Parathyroid adenoma (tissue), 2 donors: ENCODE data around the gene UQCC2.

Source experiments
- H2AFZ ChIP-seq: fragments of 300-600 bp; sonication (generic); one replicate; pipeline ENCODE4 v1.7.0; 2017; ENCODE audit warnings: antibody characterized with exemption, mild to moderate bottlenecking
- H3K27ac ChIP-seq: fragments of 300-600 bp; sonication (generic); one replicate; pipeline ENCODE4 v1.7.0; 2017
- H3K27me3 ChIP-seq: fragments of 300-600 bp; sonication (generic); one replicate; pipeline ENCODE4 v1.7.0; 2017; ENCODE audit warnings: low read length; ENCODE audit not compliant: control insufficient read depth, insufficient read depth
- H3K36me3 ChIP-seq: fragments of 300-600 bp; sonication (generic); one replicate; pipeline ENCODE4 v1.7.0; 2017; ENCODE audit warnings: low read length; ENCODE audit not compliant: control insufficient read depth, insufficient read depth
- H3K4me1 ChIP-seq: fragments of 300-600 bp; sonication (generic); one replicate; pipeline ENCODE4 v1.7.0; 2017; ENCODE audit warnings: control low read depth
- H3K4me2 ChIP-seq: fragments of 300-600 bp; sonication (generic); one replicate; pipeline ENCODE4 v1.7.0; 2017; ENCODE audit warnings: low read length
- H3K4me3 ChIP-seq: fragments of 300-600 bp; sonication (generic); one replicate; pipeline ENCODE4 v1.7.0; 2017; ENCODE audit warnings: low read depth, low read length
- H3K79me2 ChIP-seq: fragments of 300-600 bp; sonication (generic); one replicate; pipeline ENCODE4 v1.7.0; 2017; ENCODE audit warnings: control low read depth
- H3K9ac ChIP-seq: fragments of 300-600 bp; sonication (generic); one replicate; pipeline ENCODE4 v1.7.0; 2017; ENCODE audit warnings: mild to moderate bottlenecking
- H3K9me3 ChIP-seq: fragments of 300-600 bp; sonication (generic); one replicate; pipeline ENCODE4 v1.7.0; 2017; ENCODE audit warnings: low read length; ENCODE audit not compliant: control insufficient read depth
- TF ChIP-seq, protein P1 (sequence below): fragments of 300-600 bp; sonication (generic); IDR thresholded peaks from one replicate; pipeline ENCODE4 v1.7.0; 2017; ENCODE audit warnings: antibody characterized with exemption, mild to moderate bottlenecking
- donor health status: primary hyperparathyroidism.

The UQCC2 gene

DNA sequence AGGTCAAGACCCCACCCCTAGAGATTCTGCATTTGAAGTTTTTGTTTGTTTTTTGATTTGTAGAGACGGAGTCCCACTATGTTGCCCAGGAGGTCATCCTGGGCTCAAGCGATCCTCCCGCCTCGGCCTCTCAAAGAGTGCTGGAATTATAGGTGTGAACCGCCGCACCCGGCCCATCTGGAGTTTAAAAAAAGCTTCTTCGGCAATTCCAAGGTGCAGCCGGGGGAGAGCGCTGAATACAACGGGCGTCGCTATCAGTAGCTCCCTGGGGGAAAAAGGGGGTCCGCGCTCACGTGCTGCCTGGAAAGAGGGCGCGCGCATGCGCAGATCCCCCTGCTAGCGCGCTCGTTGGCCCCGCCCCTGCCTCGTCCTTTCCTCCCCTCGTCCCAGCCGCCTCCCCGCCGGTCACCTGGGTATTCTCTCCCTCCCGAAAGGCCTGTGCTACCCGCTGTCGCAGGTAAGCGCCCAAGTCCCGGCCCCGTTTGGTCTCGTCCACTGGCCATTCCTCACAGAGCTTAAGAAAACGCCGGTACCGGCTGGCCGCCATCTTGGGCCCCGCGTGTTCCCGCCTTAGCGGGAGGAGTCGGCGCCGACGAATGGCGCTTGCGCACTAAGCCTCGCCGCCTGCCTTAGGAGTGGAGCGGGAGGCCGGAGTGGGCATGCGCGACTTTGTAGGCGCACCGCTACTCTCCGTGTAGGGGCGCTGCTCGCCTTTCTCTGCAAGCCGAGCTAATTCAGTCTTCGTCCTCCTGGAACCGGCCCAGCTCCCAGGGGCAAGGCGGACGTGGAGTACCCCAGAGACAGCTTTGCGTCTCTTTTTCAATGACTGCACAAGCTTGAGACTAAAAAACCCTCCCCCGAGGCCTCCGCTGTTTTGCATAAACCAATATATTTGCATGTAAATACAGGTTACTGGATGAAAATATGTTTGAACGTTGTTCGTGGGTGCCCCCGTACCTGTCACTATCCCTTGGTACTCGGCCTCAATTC is at the start of gene UQCC2:
TSS of gene UQCC2 (minus strand) at position 561 of the 990 bp plus-strand sequence. CDS start at position 547, 14 bp downstream.
- Histone ChIP-seq H3K4me1 (no peaks in the 10 kb centered on the region), H3K9ac (peak within 1 kb of the TSS; percentile 30), H3K79me2 (peaks cover 3% of the 10 kb centered on the region), H3K9me3 (no peaks in the 10 kb centered on the region), H3K4me3 (peak within 1 kb of the TSS; percentile 70), H3K36me3 (no peaks in the 10 kb centered on the region), H2AFZ (peak within 1 kb of the TSS; percentile 99), H3K27me3 (no peaks in the 10 kb centered on the region), H3K4me2 (peak within 1 kb of the TSS; percentile 79), H3K27ac (peak within 1 kb of the TSS; percentile 91)
- TF ChIP-seq, protein P1, sequence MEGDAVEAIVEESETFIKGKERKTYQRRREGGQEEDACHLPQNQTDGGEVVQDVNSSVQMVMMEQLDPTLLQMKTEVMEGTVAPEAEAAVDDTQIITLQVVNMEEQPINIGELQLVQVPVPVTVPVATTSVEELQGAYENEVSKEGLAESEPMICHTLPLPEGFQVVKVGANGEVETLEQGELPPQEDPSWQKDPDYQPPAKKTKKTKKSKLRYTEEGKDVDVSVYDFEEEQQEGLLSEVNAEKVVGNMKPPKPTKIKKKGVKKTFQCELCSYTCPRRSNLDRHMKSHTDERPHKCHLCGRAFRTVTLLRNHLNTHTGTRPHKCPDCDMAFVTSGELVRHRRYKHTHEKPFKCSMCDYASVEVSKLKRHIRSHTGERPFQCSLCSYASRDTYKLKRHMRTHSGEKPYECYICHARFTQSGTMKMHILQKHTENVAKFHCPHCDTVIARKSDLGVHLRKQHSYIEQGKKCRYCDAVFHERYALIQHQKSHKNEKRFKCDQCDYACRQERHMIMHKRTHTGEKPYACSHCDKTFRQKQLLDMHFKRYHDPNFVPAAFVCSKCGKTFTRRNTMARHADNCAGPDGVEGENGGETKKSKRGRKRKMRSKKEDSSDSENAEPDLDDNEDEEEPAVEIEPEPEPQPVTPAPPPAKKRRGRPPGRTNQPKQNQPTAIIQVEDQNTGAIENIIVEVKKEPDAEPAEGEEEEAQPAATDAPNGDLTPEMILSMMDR = peak; percentile 81

DNA sequence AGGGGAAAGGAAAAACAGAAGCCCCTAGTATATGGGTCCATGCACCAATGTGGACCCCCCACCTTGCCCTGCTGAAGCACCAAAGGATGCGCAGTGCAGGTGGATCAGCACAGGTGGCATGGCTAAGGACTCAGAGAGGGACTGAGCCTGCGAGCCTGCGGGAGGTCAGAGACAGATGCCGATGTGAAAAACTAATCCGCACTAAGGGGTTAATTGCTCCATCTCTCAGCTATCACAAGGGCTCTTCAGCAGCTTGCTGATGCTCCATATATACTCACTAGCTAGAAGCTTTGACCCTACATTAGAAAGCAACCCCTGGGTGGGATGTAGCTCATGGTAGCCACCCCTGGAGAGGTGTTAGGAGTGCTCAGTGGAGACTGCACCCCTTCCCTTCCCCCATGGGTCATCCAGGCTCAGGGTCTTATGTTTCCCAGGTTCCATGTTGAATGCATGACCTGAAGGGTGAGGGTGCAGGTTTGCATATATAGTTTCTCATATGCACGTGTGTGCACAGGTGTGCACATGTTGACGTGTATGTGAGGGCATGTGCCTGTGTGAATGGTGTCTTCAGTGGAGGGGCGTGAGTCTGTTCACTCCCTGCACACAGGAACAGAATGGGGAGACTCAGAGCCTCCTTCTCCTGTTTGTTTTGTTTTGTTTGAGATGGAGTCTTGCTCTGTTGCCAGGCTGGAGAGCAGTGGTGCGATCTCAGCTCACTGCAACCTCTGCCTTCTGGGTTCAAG is 48.6 kb upstream of the UQCC2 start:
- H3K36me3 ChIP-seq = no peaks in the 10 kb centered on the region
- H3K9me3 ChIP-seq = no peaks in the 10 kb centered on the region
- no peak overlapping the region for H3K4me2 ChIP-seq
- H3K4me3 ChIP-seq = no peak overlapping the region
- no peak overlapping the region for H3K27ac ChIP-seq
- no peaks in the 10 kb centered on the region for H3K27me3 ChIP-seq
- no peak overlapping the region for H2AFZ ChIP-seq
- no peak overlapping the region for H3K9ac ChIP-seq
- H3K79me2 ChIP-seq = no peaks in the 10 kb centered on the region
- TF ChIP-seq, protein P1 = no peak
- H3K4me1 ChIP-seq = peaks cover 4% of the 10 kb centered on the region

GRCh38 chr6:33758815-33759216 is 47.3 kb upstream of the UQCC2 start:
- Histone ChIP-seq H3K27ac (no peak overlapping the region), H3K4me3 (no peak overlapping the region), H3K79me2 (no peaks in the 10 kb centered on the region), H3K9me3 (no peaks in the 10 kb centered on the region), H3K4me1 (peaks cover 4% of the 10 kb centered on the region), H3K27me3 (no peaks in the 10 kb centered on the region), H3K4me2 (no peak overlapping the region), H3K36me3 (no peaks in the 10 kb centered on the region), H3K9ac (no peak overlapping the region), H2AFZ (no peak overlapping the region)
- TF ChIP-seq, protein P1 = no peak

- H3K27me3 ChIP-seq = no peaks in the 10 kb centered on the region
- no peak overlapping the region for H2AFZ ChIP-seq
- no peaks in the 10 kb centered on the region for H3K9me3 ChIP-seq
- H3K27ac ChIP-seq = no peak overlapping the region
- no peak overlapping the region for H3K4me2 ChIP-seq
- TF ChIP-seq, protein P1 = no peak
- H3K36me3 ChIP-seq = no peaks in the 10 kb centered on the region
- no peak overlapping the region for H3K9ac ChIP-seq
- no peaks in the 10 kb centered on the region for H3K79me2 ChIP-seq
- H3K4me1 ChIP-seq = peaks cover 4% of the 10 kb centered on the region
- no peak overlapping the region for H3K4me3 ChIP-seq
Measured at GRCh38 chr6:33757906-33758305, 46.4 kb upstream of the UQCC2 start.
